ENCODE measurements around the gene DUSP15.

DNA sequence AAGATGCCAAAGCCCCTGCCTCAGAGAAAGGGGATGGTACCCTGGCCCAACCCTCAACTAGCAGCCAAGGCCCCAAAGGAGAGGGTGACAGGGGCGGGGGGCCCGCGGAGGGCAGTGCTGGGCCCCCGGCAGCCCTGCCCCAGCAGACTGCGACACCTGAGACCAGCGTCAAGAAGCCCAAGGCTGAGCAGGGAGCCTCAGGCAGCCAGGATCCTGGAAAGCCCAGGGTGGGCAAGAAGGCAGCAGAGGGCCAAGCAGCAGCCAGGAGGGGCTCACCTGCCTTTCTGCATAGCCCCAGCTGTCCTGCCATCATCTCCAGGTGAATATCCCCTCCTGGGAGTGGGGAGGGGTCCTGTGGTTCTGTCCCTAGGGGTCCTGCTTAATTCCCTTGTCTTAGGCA, 50.1 kb downstream of the DUSP15 start:
- TF ChIP-seq, protein P1, sequence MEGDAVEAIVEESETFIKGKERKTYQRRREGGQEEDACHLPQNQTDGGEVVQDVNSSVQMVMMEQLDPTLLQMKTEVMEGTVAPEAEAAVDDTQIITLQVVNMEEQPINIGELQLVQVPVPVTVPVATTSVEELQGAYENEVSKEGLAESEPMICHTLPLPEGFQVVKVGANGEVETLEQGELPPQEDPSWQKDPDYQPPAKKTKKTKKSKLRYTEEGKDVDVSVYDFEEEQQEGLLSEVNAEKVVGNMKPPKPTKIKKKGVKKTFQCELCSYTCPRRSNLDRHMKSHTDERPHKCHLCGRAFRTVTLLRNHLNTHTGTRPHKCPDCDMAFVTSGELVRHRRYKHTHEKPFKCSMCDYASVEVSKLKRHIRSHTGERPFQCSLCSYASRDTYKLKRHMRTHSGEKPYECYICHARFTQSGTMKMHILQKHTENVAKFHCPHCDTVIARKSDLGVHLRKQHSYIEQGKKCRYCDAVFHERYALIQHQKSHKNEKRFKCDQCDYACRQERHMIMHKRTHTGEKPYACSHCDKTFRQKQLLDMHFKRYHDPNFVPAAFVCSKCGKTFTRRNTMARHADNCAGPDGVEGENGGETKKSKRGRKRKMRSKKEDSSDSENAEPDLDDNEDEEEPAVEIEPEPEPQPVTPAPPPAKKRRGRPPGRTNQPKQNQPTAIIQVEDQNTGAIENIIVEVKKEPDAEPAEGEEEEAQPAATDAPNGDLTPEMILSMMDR (conservative IDR thresholded peaks at IDR 0.05; ENCODE audit: low read length) = no peak
- no peak for TF ChIP-seq EZH2phosphoT487 (IDR thresholded peaks at IDR 0.05; ENCODE audit: borderline replicate concordance)

All from Loucy (cell line).